Measurements from ENCODE around the gene GSAP.

Gene GSAP

DNA sequence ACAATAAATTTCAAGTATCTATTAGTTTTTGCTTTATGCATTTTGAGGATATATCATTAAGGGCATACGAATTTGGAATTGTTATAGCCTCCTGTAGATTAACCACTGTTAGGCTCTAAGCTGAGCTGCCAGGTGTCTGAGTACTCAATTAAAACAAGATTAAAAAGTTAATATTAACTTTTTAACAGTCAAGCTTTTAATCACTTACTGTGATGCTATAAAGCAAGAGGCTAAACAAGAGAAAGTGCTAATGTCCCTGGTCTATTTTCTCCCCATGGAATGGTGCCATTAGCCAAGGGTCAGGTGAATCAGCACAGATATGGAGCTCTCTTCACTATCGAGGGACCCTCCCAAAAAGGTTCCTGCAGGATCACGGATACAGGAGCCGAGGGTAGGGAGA is 9.7 kb downstream of the GSAP start:
- no peak for DNase-seq

- DNase-seq: no peak
These were observed 11.5 kb downstream of the GSAP start for GRCh38 chr7:77404641-77405040.

- DNase-seq: no peak
These were observed 12.2 kb downstream of the GSAP start for GRCh38 chr7:77403957-77404356.

GRCh38 chr7:77402818-77403217 is 13.3 kb downstream of the GSAP start:
- no peak for DNase-seq

DNA sequence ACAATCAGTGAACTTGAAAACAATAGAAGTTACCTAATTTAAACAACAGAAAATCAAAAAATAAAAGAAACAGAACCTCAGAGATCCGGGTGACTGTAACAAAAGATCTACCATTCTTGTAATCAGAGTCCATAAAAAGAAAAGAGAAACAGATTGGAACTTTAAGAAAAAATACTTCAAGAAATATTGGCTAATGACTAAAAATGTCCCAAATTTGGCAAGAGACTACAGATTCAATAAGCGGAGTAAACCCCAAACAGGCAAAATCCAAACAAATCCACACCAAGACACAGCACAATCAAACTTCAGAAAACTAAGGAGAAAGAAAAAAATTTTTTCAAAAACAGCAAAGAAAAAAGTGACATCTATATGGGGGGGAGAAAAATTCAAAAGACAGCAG is 15.1 kb downstream of the GSAP start:
- DNase-seq: no peak

DNA sequence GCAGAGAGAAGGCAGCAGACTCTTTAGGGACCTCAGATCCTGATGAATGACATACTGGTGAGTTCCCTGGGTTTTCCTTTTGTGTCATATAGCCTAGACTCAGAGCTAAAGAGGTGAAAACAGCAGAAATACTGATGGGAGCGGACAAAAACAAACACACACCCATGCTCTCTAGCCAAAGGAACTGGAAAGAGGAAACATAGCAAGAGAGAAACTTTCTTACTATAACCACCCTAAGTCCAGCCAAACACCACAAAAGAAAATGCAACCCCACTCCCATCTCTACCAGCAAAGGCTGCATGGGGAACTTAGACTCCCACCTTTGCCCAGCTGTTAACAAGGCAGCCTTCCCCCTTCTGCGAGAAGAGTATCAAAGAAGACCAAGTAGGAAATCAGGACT is 16.3 kb downstream of the GSAP start:
- DNase-seq: no peak

- DNase-seq: no peak
These were observed 19.1 kb downstream of the GSAP start for GRCh38 chr7:77396894-77397547.

GRCh38 chr7:77395626-77396025 is 20.5 kb downstream of the GSAP start:
- DNase-seq: no peak

DNA sequence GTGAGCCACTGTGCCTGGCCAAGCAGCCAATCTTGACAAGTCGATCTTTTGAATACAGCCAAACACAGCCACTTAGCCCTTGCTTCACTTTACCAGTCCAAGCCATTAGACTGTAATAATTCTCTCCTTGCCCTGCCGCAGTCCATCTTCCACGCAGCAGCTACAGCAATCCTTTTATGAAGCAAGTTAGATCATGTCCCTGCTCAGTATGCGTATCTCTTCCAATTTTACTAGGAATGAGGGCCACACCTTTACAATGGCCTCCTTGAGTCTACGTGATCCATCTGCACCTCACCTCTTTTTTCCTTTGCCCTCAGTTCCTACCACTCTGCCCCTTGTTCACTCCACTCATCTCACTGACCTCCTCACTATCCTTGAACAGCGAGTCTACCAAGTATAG is 22.2 kb downstream of the GSAP start:
- DNase-seq: no peak

GRCh38 chr7:77393261-77393660 is 22.9 kb downstream of the GSAP start:
- DNase-seq: no peak

DNA sequence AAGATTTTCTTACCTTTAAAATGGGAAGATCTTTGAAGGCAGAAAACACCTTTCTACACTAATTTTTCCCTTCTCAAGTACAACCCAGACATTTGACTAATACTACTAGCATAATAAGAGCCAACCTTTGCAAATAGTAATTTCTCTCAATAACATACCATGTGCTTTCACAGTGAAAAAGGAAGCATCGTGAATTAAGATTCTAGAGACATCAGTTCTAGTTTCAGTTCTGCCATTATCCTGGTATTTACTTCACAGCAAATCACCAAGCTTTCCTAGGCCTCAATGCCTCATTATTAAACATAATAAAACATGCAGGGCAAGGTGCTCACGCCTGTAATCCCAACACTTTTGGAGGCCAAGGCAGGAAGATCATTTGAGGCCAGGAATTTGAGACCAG is 24.9 kb downstream of the GSAP start:
- no peak for DNase-seq

- DNase-seq: no peak
These were observed 28.0 kb downstream of the GSAP start for GRCh38 chr7:77388055-77388641.

GRCh38 chr7:77386165-77386822 is 29.9 kb downstream of the GSAP start:
- no peak for DNase-seq

- DNase-seq: no peak
These were observed 32.8 kb downstream of the GSAP start for GRCh38 chr7:77383333-77383740.

DNA sequence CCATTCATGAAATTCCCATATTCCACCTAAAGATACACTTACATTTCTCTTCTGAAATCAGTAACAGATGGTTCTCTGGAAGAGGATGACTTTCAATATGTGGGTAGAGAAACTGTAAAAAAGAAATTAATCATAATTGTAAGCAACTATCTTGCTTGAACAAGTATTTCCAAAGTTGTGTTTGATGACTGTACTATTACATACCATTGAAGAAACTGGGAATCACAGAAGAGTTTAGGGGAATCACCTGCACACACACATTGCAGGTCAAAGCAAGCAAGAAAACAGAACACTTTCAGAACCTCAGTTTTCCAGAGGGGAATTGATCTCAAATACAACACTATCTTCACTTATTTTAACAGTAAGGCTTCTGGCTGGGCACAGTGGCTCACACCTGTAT is 33.6 kb downstream of the GSAP start:
- no peak for DNase-seq

- no peak for DNase-seq
These were observed 37.6 kb downstream of the GSAP start for GRCh38 chr7:77378584-77378983.

GRCh38 chr7:77370606-77371005 is 45.5 kb downstream of the GSAP start:
- no peak for DNase-seq

DNA sequence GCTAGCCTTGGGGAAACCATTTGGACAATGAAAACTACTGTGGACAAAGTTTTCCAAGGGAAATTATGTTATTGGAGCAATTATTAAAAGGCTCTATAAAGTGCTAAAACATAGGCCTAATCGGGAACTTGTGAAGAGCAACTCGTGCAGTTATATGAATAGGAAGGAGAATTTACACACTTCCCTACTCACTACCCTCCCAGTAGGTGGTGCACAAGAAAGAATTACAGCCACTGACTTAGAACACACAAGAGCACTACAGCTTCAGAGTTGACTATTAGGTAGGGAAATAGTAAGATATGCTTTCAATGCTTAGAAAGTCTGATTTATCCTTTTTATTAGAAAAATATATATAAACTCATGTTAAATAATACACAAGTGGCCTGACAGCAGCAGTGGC is 47.2 kb downstream of the GSAP start:
- no peak for DNase-seq

GRCh38 chr7:77367976-77368375 is 48.2 kb downstream of the GSAP start:
- no peak for DNase-seq

- DNase-seq: no peak
These were observed 53.2 kb downstream of the GSAP start for GRCh38 chr7:77362905-77363304.

GRCh38 chr7:77360969-77361368 is 55.2 kb downstream of the GSAP start:
- DNase-seq: no peak

DNA sequence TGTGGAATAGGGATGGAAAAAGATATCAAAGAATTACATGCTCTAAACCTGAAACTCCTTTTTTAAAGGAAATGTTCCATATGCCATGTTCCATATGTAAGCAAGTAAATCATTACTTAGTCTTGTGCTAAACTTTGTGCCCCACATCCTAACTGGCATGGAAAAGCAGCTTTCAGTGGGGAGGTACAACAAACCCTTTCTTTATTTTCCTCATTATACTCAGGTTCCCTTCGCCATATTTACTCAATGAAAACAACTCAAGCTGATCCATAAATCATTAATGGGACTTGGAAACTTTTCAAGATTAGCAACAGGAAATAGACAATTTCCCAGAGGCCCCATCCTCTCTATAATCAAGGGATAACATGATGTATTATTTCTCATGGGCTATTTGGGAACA is 56.0 kb downstream of the GSAP start:
- no peak for DNase-seq

DNA sequence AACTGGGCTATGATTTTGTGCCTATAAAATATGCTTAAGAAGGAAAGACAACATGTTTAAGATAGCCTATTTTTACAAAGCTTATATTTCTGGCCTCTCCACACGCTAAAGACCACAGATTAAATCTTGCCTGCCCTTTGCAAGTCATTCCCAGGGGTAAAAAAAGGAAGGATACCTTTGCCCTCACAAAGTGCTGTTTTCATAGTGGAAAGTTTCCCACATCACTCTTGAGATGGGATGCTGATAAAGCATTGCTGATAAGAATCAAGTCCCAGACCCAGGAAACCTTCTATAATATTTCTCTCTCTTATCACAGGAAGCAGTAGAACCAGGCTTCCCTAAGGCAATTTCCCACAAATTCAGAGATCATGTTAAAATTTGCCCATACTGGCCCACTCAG is 56.5 kb downstream of the GSAP start:
- no peak for DNase-seq

DNA sequence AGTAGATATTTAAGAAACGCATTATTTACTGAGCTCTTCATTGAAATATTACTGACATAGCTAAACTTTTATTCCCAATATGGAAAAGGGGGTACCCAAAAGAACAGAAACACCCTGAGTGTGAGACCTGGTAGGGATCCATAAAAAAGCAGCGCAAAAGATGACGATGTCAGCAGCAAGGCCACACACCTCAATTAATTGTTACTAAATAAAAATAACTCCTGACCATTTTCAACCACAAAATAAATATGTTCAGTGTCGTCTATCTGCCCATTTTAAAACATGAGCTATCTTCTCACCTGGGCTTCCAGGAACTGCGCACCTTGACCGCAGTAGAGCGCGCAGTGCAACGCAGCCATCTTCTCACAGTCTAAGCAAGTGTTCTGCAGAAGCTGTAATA is 61.2 kb downstream of the GSAP start:
- DNase-seq: no peak

DNA sequence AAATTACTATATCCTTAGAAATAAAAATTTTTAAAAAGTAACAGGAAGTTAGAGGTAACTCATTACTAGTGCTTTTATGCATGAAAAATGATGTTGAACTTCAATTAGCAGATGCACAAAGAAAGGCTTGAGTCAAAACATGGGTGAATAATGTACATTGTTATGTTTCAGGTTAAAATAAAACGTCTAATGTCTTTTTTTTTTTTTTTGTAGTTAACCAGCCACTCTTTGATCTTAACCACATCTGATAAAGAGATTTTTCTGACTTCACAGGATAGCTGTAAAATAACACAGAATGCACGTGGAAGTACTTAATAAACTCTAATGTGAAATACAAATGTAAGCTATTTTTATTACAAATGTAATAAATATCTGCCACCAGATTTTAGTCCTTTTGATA is 61.7 kb downstream of the GSAP start:
- DNase-seq: no peak
